H1 (cell line): ENCODE results near the gene MRGPRE. TPM values are rescaled to one million over a fixed set of nuclear protein-coding genes. Genes with fewer than 3 reads are reported as not detected.

Source experiments
- CTCF ChIA-PET: fragments of 300-600 bp; sonication (Branson Sonifier 250); formaldehyde crosslinking; loops from one replicate; lab custom pipeline; 2021; ENCODE audit not compliant: partially characterized antibody; lab: Charles Lee
- POLR2A ChIA-PET: fragments of 300-600 bp; sonication (Branson Sonifier 250); formaldehyde crosslinking; loops from one replicate; lab custom pipeline; 2021; ENCODE audit warnings: inconsistent platforms; ENCODE audit not compliant: partially characterized antibody; lab: Charles Lee
- DNase-seq, 2 experiments: peaks; one replicate each; pipeline versions ENCODE4 v3.0.0 to v3.0.0-alpha.2; 2010 to 2022; ENCODE audit warnings: low spot score in 2 of 2, low read depth in 1 of 2, mixed read lengths in 1 of 2
- FAIRE-seq: peaks from 2 replicates; lab custom pipeline; 2011; peaks lifted over from hg19 to GRCh38; lab: Jason Lieb, UNC
- H2AFZ ChIP-seq: 2 replicates; pipeline ENCODE4 v1.8.1; 2012; ENCODE audit warnings: low read length, inconsistent platforms
- H2AK5ac ChIP-seq: 2 replicates; pipeline ENCODE4 v1.6.1; 2013; ENCODE audit warnings: low read depth, low read length
- H2BK120ac ChIP-seq: replicated peaks from 2 replicates; pipeline ENCODE3; 2013; ENCODE audit warnings: low read depth, low read length, inconsistent platforms
- H2BK12ac ChIP-seq: 2 replicates; pipeline ENCODE4 v1.6.1; 2013; ENCODE audit warnings: low read depth, low read length
- H2BK15ac ChIP-seq: 2 replicates; pipeline ENCODE4 v1.6.1; 2013; ENCODE audit warnings: low read length
- H2BK20ac ChIP-seq: 2 replicates; pipeline ENCODE4 v1.6.1; 2013; ENCODE audit warnings: low read length
- H2BK5ac ChIP-seq: 2 replicates; pipeline ENCODE4 v1.6.1; 2013; ENCODE audit warnings: low read depth, low read length
- H3K14ac ChIP-seq: 2 replicates; pipeline ENCODE4 v1.6.1; 2013; ENCODE audit warnings: inconsistent platforms; ENCODE audit not compliant: insufficient read length
- H3K18ac ChIP-seq: 2 replicates; pipeline ENCODE4 v1.6.1; 2013; ENCODE audit warnings: low read length; ENCODE audit errors: extremely low read depth
- H3K23ac ChIP-seq: 2 replicates; pipeline ENCODE4 v1.6.1; 2013; ENCODE audit warnings: inconsistent platforms; ENCODE audit not compliant: insufficient read length
- H3K23me2 ChIP-seq: 2 replicates; pipeline ENCODE4 v1.6.1; 2013; ENCODE audit warnings: low read depth, low read length
- H3K27ac ChIP-seq: 2 replicates; pipeline ENCODE4 v1.6.1; 2011; ENCODE audit warnings: low read depth, low read length, inconsistent platforms
- H3K27me3 ChIP-seq, 4 experiments: replicated peaks in 1 of 4; 1 replicate in 1 of 4; 2 replicates in 3 of 4; pipeline versions ENCODE4 v1.6.1 to v1.8.1; 2011 to 2013; ENCODE audit warnings: low read length in 3 of 4, mild to moderate bottlenecking in 3 of 4, inconsistent platforms in 2 of 4, mixed read lengths in 2 of 4, moderate library complexity in 1 of 4; ENCODE audit not compliant: control insufficient read depth in 3 of 4, insufficient read depth in 3 of 4; ENCODE audit errors: extremely low read depth in 1 of 4
- H3K36me3 ChIP-seq, 4 experiments: 2 replicates each; pipeline versions ENCODE4 v1.6.1 to v1.8.1; 2011 to 2013; ENCODE audit warnings: mild to moderate bottlenecking in 4 of 4, low read length in 3 of 4, moderate library complexity in 2 of 4, control low read depth in 1 of 4, inconsistent platforms in 1 of 4; ENCODE audit not compliant: insufficient read depth in 4 of 4, control insufficient read depth in 2 of 4
- H3K4ac ChIP-seq: replicated peaks from 2 replicates; pipeline ENCODE3; 2013; ENCODE audit warnings: low read length, low read depth, mixed read lengths, inconsistent platforms; ENCODE audit not compliant: insufficient read length
- H3K4me1 ChIP-seq, 4 experiments: replicated peaks in 1 of 4; 1 replicate in 1 of 4; 2 replicates in 3 of 4; pipeline versions ENCODE4 v1.6.1 to v1.8.1; 2011 to 2013; ENCODE audit warnings: low read length in 3 of 4, inconsistent platforms in 2 of 4, mixed read lengths in 1 of 4; ENCODE audit not compliant: insufficient read depth in 4 of 4, control insufficient read depth in 3 of 4
- H3K4me2 ChIP-seq, 2 experiments: 2 replicates each; pipeline versions ENCODE4 v1.6.1 to v1.8.1; 2011 to 2013; ENCODE audit warnings: low read depth in 2 of 2, low read length in 2 of 2, control low read depth in 1 of 2, inconsistent platforms in 1 of 2, mild to moderate bottlenecking in 1 of 2; ENCODE audit not compliant: insufficient read depth in 1 of 2
- H3K4me3 ChIP-seq, 4 experiments: fragments of 200-600, 300-600 bp in 1 of 4; sonication (generic), shearing (Covaris generic), sonication (Bioruptor Twin) in 1 of 4; 2 replicates each; pipeline versions ENCODE4 v1.5.1 to v1.8.1; 2011 to 2016; ENCODE audit warnings: low read length in 4 of 4, low read depth in 3 of 4, control low read depth in 2 of 4, inconsistent platforms in 2 of 4, mild to moderate bottlenecking in 2 of 4, mixed read lengths in 1 of 4, moderate library complexity in 1 of 4; ENCODE audit not compliant: insufficient read depth in 2 of 4; ENCODE audit errors: extremely low read depth in 1 of 4
- H3K56ac ChIP-seq: replicated peaks from 2 replicates; pipeline ENCODE3; 2013; ENCODE audit warnings: low read depth, mild to moderate bottlenecking, mixed read lengths, low read length, inconsistent platforms; ENCODE audit not compliant: insufficient read length
- H3K79me1 ChIP-seq: 2 replicates; pipeline ENCODE4 v1.6.1; 2013; ENCODE audit warnings: low read depth, low read length, control low read depth
- H3K79me2 ChIP-seq, 2 experiments: 2 replicates each; pipeline versions ENCODE4 v1.6.1 to v1.8.1; 2012 to 2013; ENCODE audit warnings: low read length in 2 of 2, mild to moderate bottlenecking in 2 of 2, inconsistent platforms in 1 of 2; ENCODE audit not compliant: insufficient read depth in 2 of 2, control insufficient read depth in 1 of 2
- H3K9ac ChIP-seq, 4 experiments: replicated peaks in 1 of 4; 1 replicate in 1 of 4; 2 replicates in 3 of 4; pipeline versions ENCODE4 v1.6.1 to v1.8.1; 2011 to 2013; ENCODE audit warnings: low read depth in 3 of 4, low read length in 3 of 4, control low read depth in 2 of 4, mild to moderate bottlenecking in 2 of 4, moderate library complexity in 2 of 4, inconsistent platforms in 1 of 4; ENCODE audit errors: extremely low read depth in 1 of 4
- H3K9me3 ChIP-seq, 2 experiments: 2 replicates each; pipeline versions ENCODE4 v1.6.1 to v1.8.1; 2012 to 2013; ENCODE audit warnings: mild to moderate bottlenecking in 2 of 2, moderate library complexity in 2 of 2, control low read depth in 1 of 2, inconsistent platforms in 1 of 2, low read depth in 1 of 2, low read length in 1 of 2, mixed read lengths in 1 of 2; ENCODE audit not compliant: insufficient read depth in 2 of 2
- H4K20me1 ChIP-seq, 2 experiments: replicated peaks in 1 of 2; 2 replicates each; pipeline versions ENCODE3 to v1.8.1; 2011 to 2013; ENCODE audit warnings: inconsistent platforms in 2 of 2, low read length in 2 of 2, mild to moderate bottlenecking in 1 of 2; ENCODE audit not compliant: insufficient read depth in 2 of 2, control insufficient read depth in 1 of 2
- H4K5ac ChIP-seq: 2 replicates; pipeline ENCODE4 v1.6.1; 2013; ENCODE audit warnings: low read length, low read depth, mixed read lengths, inconsistent platforms; ENCODE audit not compliant: insufficient read length
- H4K8ac ChIP-seq: 2 replicates; pipeline ENCODE4 v1.8.0; 2013; ENCODE audit warnings: mild to moderate bottlenecking, moderate library complexity, low read length, inconsistent platforms; ENCODE audit not compliant: insufficient read depth; ENCODE audit errors: extremely low read depth
- H4K91ac ChIP-seq: replicated peaks from 2 replicates; pipeline ENCODE3; 2013; ENCODE audit warnings: low read length, mixed read lengths, inconsistent platforms; ENCODE audit not compliant: insufficient read length
- CBX5 ChIP-seq: fragments of 300-800, 300-1000 bp; sonication (generic); IDR thresholded peaks from 2 replicates; pipeline ENCODE4 v1.7.1; 2016; ENCODE audit warnings: antibody characterized with exemption, low read length, low read depth
- CHD1 ChIP-seq: IDR thresholded peaks from 2 replicates; pipeline ENCODE4 v1.6.1; 2012; ENCODE audit warnings: low read depth, low read length, improper control_type of control experiment
- JUND ChIP-seq: IDR thresholded peaks from 2 replicates; pipeline ENCODE4 v1.6.1; 2011; ENCODE audit warnings: mild to moderate bottlenecking, improper control_type of control experiment, low read length
- KDM1A ChIP-seq: fragments of 200-600, 300-600 bp; sonication (generic); IDR thresholded peaks from 2 replicates; pipeline ENCODE4 v1.7.1; 2016; ENCODE audit warnings: mild to moderate bottlenecking, low read length, borderline replicate concordance
- PHF8 ChIP-seq: fragments of 200-600 bp; sonication (generic); conservative IDR thresholded peaks from 2 replicates; pipeline ENCODE4 v1.7.1; 2012; ENCODE audit warnings: low read depth, mild to moderate bottlenecking, inconsistent platforms, low read length, moderate library complexity
- RBBP5 ChIP-seq: IDR thresholded peaks from 2 replicates; pipeline ENCODE4 v1.7.1; 2012; ENCODE audit warnings: low read depth, mild to moderate bottlenecking, inconsistent platforms, low read length, moderate library complexity, borderline replicate concordance
- SAP30 ChIP-seq: fragments of 300-600 bp; sonication (generic); IDR thresholded peaks from 2 replicates; pipeline ENCODE4 v1.7.1; 2012; ENCODE audit warnings: low read length, moderate library complexity, mild to moderate bottlenecking, inconsistent platforms; ENCODE audit not compliant: insufficient read depth, insufficient replicate concordance
- SIN3A ChIP-seq, 2 experiments: IDR thresholded peaks in 1 of 2; conservative IDR thresholded peaks in 1 of 2; 2 replicates each; pipeline ENCODE4 v1.6.1; 2011 to 2012; ENCODE audit warnings: low read length in 2 of 2, improper control_type of control experiment in 1 of 2, low read depth in 1 of 2, mild to moderate bottlenecking in 1 of 2
- WGBS, 2 experiments: shearing (Covaris generic) in 1 of 2; methylation state at CpG; one replicate each; pipeline versions ENCODE4 v1.1.6 to v1.1.7; 2013 to 2015; ENCODE audit warnings: low lambda C conversion rate in 2 of 2, mixed read lengths in 2 of 2, inconsistent platforms in 1 of 2, low coverage in 1 of 2, missing lambda C conversion rate in 1 of 2; ENCODE audit not compliant: insufficient replicate concordance in 2 of 2, insufficient coverage in 1 of 2, insufficient read length in 1 of 2; ENCODE audit errors: extremely low coverage in 1 of 2, missing lambda C conversion rate in 1 of 2; 5-methylcytosine and 5-hydroxymethylcytosine counted together
- polyA plus RNA-seq, 7 experiments: library from polyadenylated mRNA; depleted of rRNA in 3 of 7; stranded (reverse) in 5 of 7; unstranded in 2 of 7; fragments of >200 nt in 5 of 7; fragments of 200-250 nt in 2 of 7; gene quantifications; 1 replicate in 5 of 7; 2 replicates in 1 of 7; 4 replicates in 1 of 7; pipeline versions ENCODE4 v1.2.1 to v1.2.3, GENCODE V29; 2011 to 2013; ENCODE audit warnings: missing spikeins in 2 of 7, mixed read lengths in 2 of 7
- total RNA-seq: library from RNA; stranded (reverse); fragmentation: NEBNext Ultra II Directional; extraction: Animal tissue kit (Norgen Biotek cat#: 25700); gene quantifications from 2 replicates; pipeline ENCODE4 v1.2.1, GENCODE V29; 2021
- TF ChIP-seq, protein P1 (sequence below): IDR thresholded peaks from 2 replicates; pipeline ENCODE4 v1.6.1; 2012; ENCODE audit warnings: inconsistent platforms

The MRGPRE gene
- total and polyA plus RNA-seq, 2 of the 8 experiments (the other 6 are each of a cell fraction or from before 2014, with no cell fraction given): not detected

DNA sequence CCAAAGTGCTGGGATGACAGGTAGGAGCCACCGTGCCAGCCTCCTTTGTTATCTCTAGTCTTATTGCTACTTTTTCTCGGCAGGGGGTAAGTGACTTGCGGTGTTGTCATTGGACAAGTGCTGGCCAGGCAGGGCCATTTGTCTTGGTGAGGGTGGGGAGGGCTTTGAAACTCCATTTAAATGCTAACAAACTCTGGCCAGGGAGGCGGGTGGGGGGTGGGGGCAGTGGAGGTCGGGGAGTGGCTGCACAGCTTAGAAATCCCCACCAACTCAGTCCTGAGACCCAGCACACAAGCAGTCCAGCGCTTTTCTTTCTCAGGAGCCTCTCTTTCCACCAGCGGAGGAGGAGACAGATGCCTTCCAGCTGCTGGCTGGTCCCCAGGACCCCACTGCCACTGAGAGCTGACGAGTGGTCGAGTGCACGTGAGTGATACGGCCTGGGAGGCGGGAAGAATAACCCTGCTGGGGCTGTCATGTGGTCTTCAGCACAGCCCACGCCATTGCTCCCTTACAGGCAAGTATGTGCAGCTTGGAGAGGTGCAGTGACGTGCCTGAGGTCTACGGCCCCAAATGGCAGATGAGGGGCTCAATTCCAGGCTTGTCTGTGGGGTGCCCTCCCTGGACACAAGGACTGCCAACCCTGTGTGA lies 42.9 kb downstream of the MRGPRE start:
- WGBS, 2 experiments: 38% methylated on average over 12 of the region's 15 CpGs; no CpG with 5 or more reads in 1 of the 2 experiments
- no peak overlapping the region for H3K14ac ChIP-seq
- H3K23me2 ChIP-seq: peaks cover 3% of the 10 kb centered on the region
- no peak overlapping the region for H3K23ac ChIP-seq
- FAIRE-seq (no peak), DNase-seq (peak; percentile 53 to 61)
- no peaks in the 10 kb centered on the region for H3K36me3 ChIP-seq
- no peaks in the 10 kb centered on the region for H3K79me1 ChIP-seq
- H3K9me3 ChIP-seq: 0 out of 4 replicates have a peak, but pooled peaks cover 0 to 2% of the 10 kb centered on the region in 2 experiments
- H2AFZ ChIP-seq: peak overlapping the region; percentile 42; the same call in 1 of the 2 replicates
- peak overlapping the region; percentile 11 for H3K4ac ChIP-seq
- ChIA-PET POLR2A (interaction anchor here (0.8 to 1.8 kb wide), 5 partner anchors 9 to 69 kb away, joined by 3 to 6 read pairs (median 3); no protein-coding TSS in a partner anchor), CTCF (interaction anchor here (0.6 to 2.0 kb wide), 10 partner anchors 13 to 130 kb away, joined by 3 to 8 read pairs (median 4); no protein-coding TSS in a partner anchor)
- H3K9ac ChIP-seq: peak overlapping the region in 2 of 4 experiments; percentile 35 to 53; a peak in 2 of 7 replicates
- H2BK15ac ChIP-seq: peak overlapping the region; percentile 98
- H2BK120ac ChIP-seq: peak overlapping the region; percentile 47
- H3K4me1 ChIP-seq: peaks cover 5 to 23% (median 11%) of the 10 kb centered on the region in 4 experiments
- H2AK5ac ChIP-seq: peak overlapping the region; percentile 87
- H3K18ac ChIP-seq: peak overlapping the region; percentile 80
- H2BK20ac ChIP-seq: peak overlapping the region; percentile 74
- H4K91ac ChIP-seq: peak overlapping the region; percentile 75
- no peak overlapping the region for H3K27ac ChIP-seq
- no peak overlapping the region for H3K56ac ChIP-seq
- H4K8ac ChIP-seq: no peak overlapping the region; the same call in none of the 2 replicates
- peak overlapping the region; percentile 59 to 61 for H3K4me2 ChIP-seq
- H2BK5ac ChIP-seq: peak overlapping the region; percentile 96; the same call in 1 of the 2 replicates
- peak overlapping the region; percentile 87 for H4K5ac ChIP-seq
- no peaks in the 10 kb centered on the region for H3K79me2 ChIP-seq
- no peaks in the 10 kb centered on the region for H4K20me1 ChIP-seq
- H2BK12ac ChIP-seq: peak overlapping the region; percentile 78; the same call in 1 of the 2 replicates
- peak overlapping the region in 3 of 4 experiments; percentile 16 to 43 (median 17); a peak in 3 of 8 replicates for H3K4me3 ChIP-seq
- no peaks in the 10 kb centered on the region for H3K27me3 ChIP-seq
- no peak for TF ChIP-seq KDM1A
- TF ChIP-seq CHD1: no peak
- TF ChIP-seq RBBP5: no peak
- TF ChIP-seq JUND: no peak
- TF ChIP-seq SAP30: no peak
- TF ChIP-seq PHF8: no peak
- no peak for TF ChIP-seq CBX5
- TF ChIP-seq, protein P1, sequence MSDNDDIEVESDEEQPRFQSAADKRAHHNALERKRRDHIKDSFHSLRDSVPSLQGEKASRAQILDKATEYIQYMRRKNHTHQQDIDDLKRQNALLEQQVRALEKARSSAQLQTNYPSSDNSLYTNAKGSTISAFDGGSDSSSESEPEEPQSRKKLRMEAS: peak; percentile 95
- 0 out of 4 replicates have a peak, but pooled peaks of 1 of the 2 experiments have one; percentile 26 for TF ChIP-seq SIN3A (conservative IDR thresholded peaks at IDR 0.05 in 1 of 2, IDR thresholded peaks at IDR 0.05 in 1 of 2; ENCODE audit: low read depth in 1 of 2, low read length in 2 of 2)
